ENCODE measurements around the gene PRKCE. TPM values are rescaled to one million over a fixed set of nuclear protein-coding genes. Genes with fewer than 3 reads are reported as not detected.
A peak's percentile ranks its signal among the peaks of the same experiment; 100 is the strongest.

The PRKCE gene
- total and polyA plus RNA-seq, 2 donors (not counting 1 experiment from before 2014, with no cell fraction given) = 23.6 to 271 TPM

DNA sequence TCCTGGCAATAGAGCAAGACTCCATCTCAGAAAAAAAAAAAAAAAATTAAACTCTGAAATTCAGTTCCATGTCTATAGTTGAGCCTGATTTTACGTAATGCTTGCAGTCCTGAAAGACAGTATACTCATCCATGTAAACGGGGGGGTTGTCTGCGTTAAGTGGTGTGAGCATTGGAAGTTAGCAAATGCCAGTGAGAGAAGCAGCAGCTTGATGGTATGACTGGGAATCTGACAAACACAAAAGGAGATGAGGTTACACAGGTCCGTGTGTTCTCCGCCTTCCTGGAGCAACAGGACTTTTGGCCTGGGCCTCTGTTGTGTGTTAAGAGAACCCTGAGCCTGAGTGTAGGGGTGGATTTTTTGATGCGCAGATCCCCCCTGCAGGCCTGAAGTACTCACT lies 82.9 kb downstream of the PRKCE start:
- H3K27ac Mint-ChIP-seq = no peak overlapping the region

More for the DNA sequence above, 82.9 kb downstream of the PRKCE start:
- H3K9me3 Mint-ChIP-seq (ENCODE audit: insufficient read depth) = no peaks in the 10 kb centered on the region
- Histone ChIP-seq H3K79me2 (ENCODE audit: control insufficient read depth, insufficient read depth, low read length) (peaks cover 90% of the 10 kb centered on the region), H2AFZ (ENCODE audit: insufficient read depth, low read depth, low read length, poor library complexity, severe bottlenecking) (no peak overlapping the region), H4K20me1 (ENCODE audit: control insufficient read depth, insufficient read depth, low read length, poor library complexity, severe bottlenecking) (peaks cover 13% of the 10 kb centered on the region), H3K4me2 (replicated peaks; ENCODE audit: low read depth, low read length, poor library complexity, severe bottlenecking) (peak overlapping the region; percentile 26), H3K9me3 (ENCODE audit: control extremely low read depth in 1 of 3, control insufficient read depth in 2 of 3, insufficient read depth in 1 of 3, low read length in 2 of 3) (peaks cover 0 to 4% (median 0%) of the 10 kb centered on the region in 3 donors), H3K4me3 (ENCODE audit: control extremely low read depth in 1 of 5, extremely low read depth in 1 of 5, insufficient read depth in 1 of 5, low read depth in 2 of 5, low read length in 4 of 5) (no peak overlapping the region), H3K36me3 (replicated peaks in 1 of 2; ENCODE audit: control extremely low read depth in 1 of 2, control insufficient read depth in 1 of 2, extremely low read depth in 1 of 2, insufficient read depth in 2 of 2, low read length in 1 of 2) (peaks cover 0 to 3% of the 10 kb centered on the region in 2 experiments), H3K27ac (ENCODE audit: low read length in 2 of 2) (no peak overlapping the region), H3K9ac (ENCODE audit: low read length) (no peak overlapping the region), H3K4me1 (ENCODE audit: control insufficient read depth in 2 of 2, insufficient read depth in 2 of 2, low read length in 2 of 2) (peaks cover 44 to 52% of the 10 kb centered on the region in 2 donors), H3K27me3 (replicated peaks in 1 of 4; ENCODE audit: control extremely low read depth in 1 of 4, control insufficient read depth in 3 of 4, insufficient read depth in 4 of 4, low read length in 3 of 4) (no peaks in the 10 kb centered on the region)
- peaks cover 73% of the 10 kb centered on the region for H3K4me1 Mint-ChIP-seq
- no peak overlapping the region for H3K4me3 Mint-ChIP-seq
- intact Hi-C loops (cut with micrococcal nuclease) = loop anchor here (5.0 kb wide), 1 partner anchor 103 kb away; no protein-coding TSS in a partner anchor
- no peaks in the 10 kb centered on the region for H3K27me3 Mint-ChIP-seq
- DNase-seq (no peak), ATAC-seq (ENCODE audit: low read depth) (no peak)
- 100% methylated on average over 4 of the region's 6 CpGs for WGBS (ENCODE audit: insufficient coverage)
- TF ChIP-seq EZH2 (IDR thresholded peaks at IDR 0.05; ENCODE audit: borderline replicate concordance, insufficient read depth, low read depth, low read length, poor library complexity, severe bottlenecking) = no peak
- no peak for TF ChIP-seq CTCF (IDR thresholded peaks at IDR 0.05)
- POLR2A ChIA-PET = no interaction called here
- CTCF ChIA-PET = interaction anchor here (0.9 to 1.1 kb wide), 2 partner anchors 83 to 200 kb away, joined by 3 read pairs; partner anchors contain the start of gene PRKCE
